Endothelial cell (in vitro differentiated cells): ENCODE measurements around the gene PCDHGB4. TPM values are rescaled to one million over a fixed set of nuclear protein-coding genes. Genes with fewer than 3 reads are reported as not detected.

ENCODE experiments used
- DNase-seq: peaks from one replicate; pipeline ENCODE4 v3.0.0; 2021; ENCODE audit warnings: low spot score
- H3K27ac Mint-ChIP-seq: one replicate; pipeline ENCODE4 v1.8.0; 2021; ENCODE audit warnings: mixed read lengths, inconsistent platforms; ENCODE audit not compliant: unreplicated experiment
- H3K27me3 Mint-ChIP-seq: one replicate; pipeline ENCODE4 v1.8.0; 2021; ENCODE audit warnings: mild to moderate bottlenecking, moderate library complexity, mixed read lengths, inconsistent platforms; ENCODE audit not compliant: unreplicated experiment
- H3K36me3 Mint-ChIP-seq: one replicate; pipeline ENCODE4 v1.8.0; 2021; ENCODE audit warnings: mild to moderate bottlenecking, low read depth, mixed read lengths, inconsistent platforms; ENCODE audit not compliant: unreplicated experiment
- H3K4me1 Mint-ChIP-seq: one replicate; pipeline ENCODE4 v1.8.0; 2021; ENCODE audit warnings: mild to moderate bottlenecking, mixed read lengths, inconsistent platforms; ENCODE audit not compliant: unreplicated experiment
- H3K4me3 Mint-ChIP-seq: one replicate; pipeline ENCODE4 v1.8.0; 2021; ENCODE audit warnings: mild to moderate bottlenecking, mixed read lengths, inconsistent platforms; ENCODE audit not compliant: unreplicated experiment
- H3K9me3 Mint-ChIP-seq: one replicate; pipeline ENCODE4 v1.8.0; 2021; ENCODE audit warnings: mixed read lengths, inconsistent platforms; ENCODE audit not compliant: unreplicated experiment
- total RNA-seq: library from RNA; stranded (reverse); fragmentation: NEBNext Ultra II Directional; extraction: Animal tissue kit (Norgen Biotek cat#: 25700); gene quantifications from one replicate; pipeline ENCODE4 v1.2.1, GENCODE V29; 2021; ENCODE audit not compliant: unreplicated experiment
- TF ChIP-seq, protein P1 (sequence below): fragments of 200-600 bp; sonication (generic); IDR thresholded peaks from one replicate; pipeline ENCODE4 v1.5.0; 2021; ENCODE audit warnings: antibody characterized with exemption; ENCODE audit not compliant: unreplicated experiment

PCDHGB4 gene
- total RNA-seq, 1 donor from 2014 or later = 13.2 TPM

DNA sequence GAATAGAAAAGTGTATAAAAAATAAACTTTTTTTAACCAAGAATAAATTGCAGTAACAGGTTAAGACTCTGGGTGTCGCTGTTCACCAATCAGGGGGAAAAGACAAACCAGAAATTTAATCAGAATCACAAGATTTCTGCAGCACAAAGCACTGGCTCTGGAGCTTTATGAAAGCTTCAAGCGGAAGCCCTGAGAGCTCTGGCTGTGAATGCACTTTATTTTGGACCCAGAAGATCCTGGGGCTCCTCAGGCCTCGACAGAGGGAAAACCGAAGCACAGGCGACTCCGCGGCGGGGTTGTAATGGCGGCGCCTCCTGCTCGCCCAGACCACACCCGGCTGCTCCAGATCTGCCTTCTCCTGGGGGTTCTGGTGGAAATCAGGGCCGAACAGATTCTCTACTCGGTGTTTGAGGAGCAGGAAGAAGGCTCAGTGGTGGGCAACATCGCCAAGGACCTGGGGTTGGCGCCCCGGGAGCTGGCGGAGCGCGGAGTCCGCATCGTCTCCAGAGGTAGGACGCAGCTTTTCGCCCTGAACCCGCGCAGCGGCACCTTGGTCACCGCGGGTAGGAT lies 32.5 kb upstream of the PCDHGB4 start, which contains the start of gene PCDHGA4:
PCDHGA4 (plus strand) TSS at position 122 of the 570 bp plus-strand sequence; CDS start at position 209, 87 bp downstream.
- Mint-ChIP-seq H3K27ac (no peak within 1 kb of the TSS), H3K9me3 (peaks cover 27% of the 10 kb centered on the region), H3K36me3 (peaks cover 45% of the 10 kb centered on the region), H3K4me3 (peak within 1 kb of the TSS; percentile 51), H3K4me1 (peaks cover 7% of the 10 kb centered on the region), H3K27me3 (peaks cover 4% of the 10 kb centered on the region)
- DNase-seq = no peak
- TF ChIP-seq, protein P1, sequence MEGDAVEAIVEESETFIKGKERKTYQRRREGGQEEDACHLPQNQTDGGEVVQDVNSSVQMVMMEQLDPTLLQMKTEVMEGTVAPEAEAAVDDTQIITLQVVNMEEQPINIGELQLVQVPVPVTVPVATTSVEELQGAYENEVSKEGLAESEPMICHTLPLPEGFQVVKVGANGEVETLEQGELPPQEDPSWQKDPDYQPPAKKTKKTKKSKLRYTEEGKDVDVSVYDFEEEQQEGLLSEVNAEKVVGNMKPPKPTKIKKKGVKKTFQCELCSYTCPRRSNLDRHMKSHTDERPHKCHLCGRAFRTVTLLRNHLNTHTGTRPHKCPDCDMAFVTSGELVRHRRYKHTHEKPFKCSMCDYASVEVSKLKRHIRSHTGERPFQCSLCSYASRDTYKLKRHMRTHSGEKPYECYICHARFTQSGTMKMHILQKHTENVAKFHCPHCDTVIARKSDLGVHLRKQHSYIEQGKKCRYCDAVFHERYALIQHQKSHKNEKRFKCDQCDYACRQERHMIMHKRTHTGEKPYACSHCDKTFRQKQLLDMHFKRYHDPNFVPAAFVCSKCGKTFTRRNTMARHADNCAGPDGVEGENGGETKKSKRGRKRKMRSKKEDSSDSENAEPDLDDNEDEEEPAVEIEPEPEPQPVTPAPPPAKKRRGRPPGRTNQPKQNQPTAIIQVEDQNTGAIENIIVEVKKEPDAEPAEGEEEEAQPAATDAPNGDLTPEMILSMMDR = peak; percentile 60

DNA sequence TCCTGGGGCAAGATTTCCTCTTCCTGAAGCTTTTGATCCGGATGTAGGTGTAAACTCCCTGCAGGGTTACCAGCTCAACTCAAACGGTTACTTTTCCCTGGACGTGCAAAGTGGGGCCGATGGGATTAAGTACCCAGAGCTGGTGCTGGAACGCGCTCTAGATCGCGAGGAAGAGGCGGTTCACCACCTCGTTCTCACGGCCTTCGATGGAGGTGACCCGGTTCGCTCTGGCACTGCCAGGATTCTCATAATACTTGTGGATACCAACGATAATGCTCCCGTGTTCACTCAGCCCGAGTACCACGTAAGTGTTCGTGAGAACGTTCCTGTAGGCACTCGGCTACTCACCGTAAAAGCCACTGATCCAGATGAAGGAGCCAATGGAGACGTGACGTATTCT lies 31.9 kb upstream of the PCDHGB4 start:
- H3K36me3 Mint-ChIP-seq = peaks cover 47% of the 10 kb centered on the region
- H3K27me3 Mint-ChIP-seq = peaks cover 5% of the 10 kb centered on the region
- peaks cover 27% of the 10 kb centered on the region for H3K9me3 Mint-ChIP-seq
- peak overlapping the region; percentile 51 for H3K4me3 Mint-ChIP-seq
- no peak overlapping the region for H3K27ac Mint-ChIP-seq
- H3K4me1 Mint-ChIP-seq = peaks cover 13% of the 10 kb centered on the region
- no peak for DNase-seq
- TF ChIP-seq, protein P1 = no peak

DNA sequence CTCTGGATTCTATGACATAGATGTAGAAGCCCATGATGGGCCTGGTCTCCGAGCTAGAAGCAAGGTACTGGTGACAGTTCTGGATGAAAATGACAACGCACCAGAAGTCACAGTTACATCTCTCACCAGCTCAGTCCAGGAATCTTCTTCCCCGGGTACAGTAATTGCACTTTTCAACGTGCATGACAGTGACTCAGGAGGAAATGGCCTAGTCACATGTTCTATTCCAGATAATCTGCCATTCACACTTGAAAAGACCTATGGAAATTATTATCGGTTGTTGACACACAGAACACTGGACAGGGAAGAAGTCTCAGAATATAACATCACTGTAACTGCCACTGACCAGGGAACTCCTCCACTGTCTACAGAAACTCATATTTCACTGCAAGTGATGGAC lies 31.4 kb upstream of the PCDHGB4 start:
- Mint-ChIP-seq H3K27ac (no peak overlapping the region), H3K36me3 (peaks cover 52% of the 10 kb centered on the region), H3K27me3 (peaks cover 8% of the 10 kb centered on the region), H3K4me1 (peaks cover 15% of the 10 kb centered on the region), H3K4me3 (peak overlapping the region; percentile 47), H3K9me3 (peaks cover 32% of the 10 kb centered on the region)
- TF ChIP-seq, protein P1 = no peak
- no peak for DNase-seq

DNA sequence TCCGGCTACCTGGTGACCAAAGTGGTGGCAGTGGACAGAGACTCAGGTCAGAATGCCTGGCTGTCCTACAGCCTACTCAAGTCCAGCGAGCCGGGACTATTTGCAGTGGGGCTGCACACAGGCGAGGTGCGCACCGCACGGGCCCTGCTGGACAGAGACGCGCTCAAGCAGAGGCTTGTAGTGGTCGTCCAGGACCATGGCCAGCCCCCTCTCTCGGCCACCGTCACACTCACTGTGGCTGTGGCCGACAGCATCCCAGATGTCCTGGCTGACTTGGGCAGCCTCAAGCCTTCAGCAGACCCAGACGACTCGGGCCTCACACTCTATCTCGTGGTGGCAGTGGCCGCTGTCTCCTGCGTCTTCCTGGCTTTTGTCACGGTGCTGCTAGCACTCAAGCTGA lies 30.5 kb upstream of the PCDHGB4 start:
- DNase-seq = no peak
- H3K27me3 Mint-ChIP-seq = peaks cover 10% of the 10 kb centered on the region
- peaks cover 35% of the 10 kb centered on the region for H3K9me3 Mint-ChIP-seq
- TF ChIP-seq, protein P1 = no peak
- H3K4me1 Mint-ChIP-seq = peaks cover 15% of the 10 kb centered on the region
- H3K27ac Mint-ChIP-seq = no peak overlapping the region
- peaks cover 55% of the 10 kb centered on the region for H3K36me3 Mint-ChIP-seq
- H3K4me3 Mint-ChIP-seq = no peak overlapping the region

DNA sequence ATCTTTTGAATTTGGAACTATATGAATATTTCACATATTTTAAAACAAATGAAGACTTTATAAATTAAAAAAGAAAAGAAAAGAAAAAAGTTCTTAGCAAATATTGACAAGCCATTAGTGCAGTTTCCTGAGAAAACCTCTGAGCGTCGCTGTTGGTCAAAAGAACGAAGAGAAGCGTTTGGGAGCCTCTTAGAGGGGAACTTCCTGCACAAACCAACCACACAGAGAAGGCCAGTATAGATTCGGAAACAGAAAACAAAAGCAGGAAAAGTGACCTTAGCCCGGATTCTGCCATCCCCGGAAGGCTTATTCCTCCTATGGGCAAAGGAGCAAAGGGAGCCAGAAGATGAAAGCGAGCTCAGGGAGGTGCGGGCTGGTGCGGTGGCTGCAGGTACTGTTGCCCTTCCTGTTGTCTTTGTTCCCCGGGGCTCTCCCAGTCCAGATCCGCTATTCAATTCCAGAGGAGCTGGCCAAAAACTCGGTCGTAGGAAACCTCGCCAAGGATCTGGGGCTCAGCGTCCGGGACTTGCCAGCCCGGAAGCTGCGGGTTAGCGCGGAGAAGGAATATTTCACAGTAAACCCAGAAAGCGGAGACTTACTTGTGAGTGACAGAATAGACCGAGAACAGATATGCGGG lies 27.6 kb upstream of the PCDHGB4 start, which contains the start of gene PCDHGB2:
PCDHGB2 (plus strand) TSS at position 205 of the 637 bp plus-strand sequence; CDS start at position 347, 142 bp downstream.
- H3K27me3 Mint-ChIP-seq = peaks cover 15% of the 10 kb centered on the region
- peak within 1 kb of the TSS; percentile 95 for H3K27ac Mint-ChIP-seq
- peaks cover 23% of the 10 kb centered on the region for H3K4me1 Mint-ChIP-seq
- H3K36me3 Mint-ChIP-seq = peaks cover 67% of the 10 kb centered on the region
- TF ChIP-seq, protein P1 = peak; percentile 63
- H3K4me3 Mint-ChIP-seq = peak within 1 kb of the TSS; percentile 70
- peak; percentile 26 for DNase-seq
- peaks cover 44% of the 10 kb centered on the region for H3K9me3 Mint-ChIP-seq
